Measurements from ENCODE around the gene TTC14. TPM values are rescaled to one million over a fixed set of nuclear protein-coding genes. Genes with fewer than 3 reads are reported as not detected.

The TTC14 gene
- total and polyA plus RNA-seq, 2 of the 13 experiments (the other 11 are each of a cell fraction or from before 2014, with no cell fraction given), result 28.1 to 35.9 TPM

GRCh38 chr3:180600473-180600872, 1.5 kb upstream of the TTC14 start:
- Histone ChIP-seq H3K4me1 (ENCODE audit: insufficient read depth, low read length) (peaks cover 18% of the 10 kb centered on the region), H3K9ac (ENCODE audit: insufficient read depth, low read depth, low read length) (no peak overlapping the region), H3K4me2 (ENCODE audit: low read depth, low read length) (no peak overlapping the region), H4K20me1 (ENCODE audit: insufficient read depth, low read length) (no peaks in the 10 kb centered on the region), H3K9me3 (ENCODE audit: low read length) (no peaks in the 10 kb centered on the region), H3K36me3 (replicated peaks in 1 of 2; ENCODE audit: control insufficient read depth in 1 of 2, insufficient read depth in 2 of 2, low read length in 2 of 2) (peaks cover 0 to 7% of the 10 kb centered on the region in 2 experiments; a peak in 3 of 5 replicates), H3K4me3 (replicated peaks in 1 of 3; ENCODE audit: insufficient read depth in 1 of 3, low read depth in 2 of 3, low read length in 3 of 3) (no peak overlapping the region), H3K27me3 (ENCODE audit: control insufficient read depth in 1 of 2, insufficient read depth in 2 of 2, low read length in 2 of 2) (no peaks in the 10 kb centered on the region; a peak in 1 of 5 replicates), H2AFZ (ENCODE audit: low read length) (no peak overlapping the region), H3K79me2 (ENCODE audit: insufficient read depth, low read length) (peaks cover 14% of the 10 kb centered on the region), H3K27ac (ENCODE audit: extremely low read length, insufficient read depth, low read length) (no peak overlapping the region)
- DNase-seq (ENCODE audit: low spot score) (no peak), FAIRE-seq (no peak), ATAC-seq (no peak)
- ChIA-PET CTCF (ENCODE audit: low intra/inter-chr PET ratio, low total read pairs) (no interaction called here), POLR2A (no interaction called here)
- 95% methylated on average over 15 of the region's 15 CpGs for WGBS (ENCODE audit: low lambda C conversion rate)
- BruUV-seq (replicated peaks), result no TSS peak
- intact Hi-C loops (cut with micrococcal nuclease; ENCODE audit: unreplicated experiment), result loop anchor here (10.0 kb wide), 1 partner anchor 384 kb away; the partner anchor contains the start of gene DNAJC19
- in situ Hi-C loops (cut with HindIII; ENCODE audit: extremely low pct_ligation_motif_present, low pct_unique_long_range_greater_than_20kb), result loop anchor here (25.0 kb wide), 1 partner anchor 387 kb away; the partner anchor contains the start of gene DNAJC19
- TF ChIP-seq ZNF326 (CRISPR knock-in tag; IDR thresholded peaks at IDR 0.05; ENCODE audit: borderline replicate concordance), result no peak
- TF ChIP-seq NFAT5 (CRISPR knock-in tag; IDR thresholded peaks at IDR 0.05), result no peak
- no peak for TF ChIP-seq ZNF460 (CRISPR knock-in tag; IDR thresholded peaks at IDR 0.05; ENCODE audit: borderline replicate concordance)
- no peak for TF ChIP-seq ZNF251 (CRISPR knock-in tag; IDR thresholded peaks at IDR 0.05)
- TF ChIP-seq HOMEZ (CRISPR knock-in tag; IDR thresholded peaks at IDR 0.05; ENCODE audit: low read depth), result no peak
- no peak for TF ChIP-seq ZNF280B (CRISPR knock-in tag; IDR thresholded peaks at IDR 0.05; ENCODE audit: borderline replicate concordance)
- TF ChIP-seq, protein P1, sequence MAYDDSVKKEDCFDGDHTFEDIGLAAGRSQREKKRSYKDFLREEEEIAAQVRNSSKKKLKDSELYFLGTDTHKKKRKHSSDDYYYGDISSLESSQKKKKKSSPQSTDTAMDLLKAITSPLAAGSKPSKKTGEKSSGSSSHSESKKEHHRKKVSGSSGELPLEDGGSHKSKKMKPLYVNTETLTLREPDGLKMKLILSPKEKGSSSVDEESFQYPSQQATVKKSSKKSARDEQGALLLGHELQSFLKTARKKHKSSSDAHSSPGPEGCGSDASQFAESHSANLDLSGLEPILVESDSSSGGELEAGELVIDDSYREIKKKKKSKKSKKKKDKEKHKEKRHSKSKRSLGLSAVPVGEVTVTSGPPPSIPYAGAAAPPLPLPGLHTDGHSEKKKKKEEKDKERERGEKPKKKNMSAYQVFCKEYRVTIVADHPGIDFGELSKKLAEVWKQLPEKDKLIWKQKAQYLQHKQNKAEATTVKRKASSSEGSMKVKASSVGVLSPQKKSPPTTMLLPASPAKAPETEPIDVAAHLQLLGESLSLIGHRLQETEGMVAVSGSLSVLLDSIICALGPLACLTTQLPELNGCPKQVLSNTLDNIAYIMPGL (CRISPR knock-in tag; IDR thresholded peaks at IDR 0.05; ENCODE audit: borderline replicate concordance in 1 of 2, low read depth in 1 of 2), result no peak
- no peak for TF ChIP-seq KDM1A (CRISPR knock-in tag; IDR thresholded peaks at IDR 0.05)
- no peak for TF ChIP-seq HIVEP1 (CRISPR knock-in tag; IDR thresholded peaks at IDR 0.05)
- TF ChIP-seq RAD51 (IDR thresholded peaks at IDR 0.05; ENCODE audit: borderline replicate concordance), result no peak
- no peak for TF ChIP-seq RORA (CRISPR knock-in tag; IDR thresholded peaks at IDR 0.05)
- no peak for TF ChIP-seq TFAP4 (IDR thresholded peaks at IDR 0.05; ENCODE audit: borderline replicate concordance, low read depth)
- TF ChIP-seq ATF7 (IDR thresholded peaks at IDR 0.05), result no peak
- no peak for TF ChIP-seq ATF7 (CRISPR knock-in tag; IDR thresholded peaks at IDR 0.05)

Data from HepG2 (cell line).